ENCODE results near the gene SLC25A11.
"Not testable (repeated sequence)": the region's sequence is repeated elsewhere in the genome, so short reads cannot be mapped to it uniquely, and the experiment has no call there.

Gene SLC25A11

GRCh38 chr17:4945176-4945943 is 5.5 kb upstream of the SLC25A11 start:
- DNase-seq (ENCODE audit: low read depth), result no peak

DNA sequence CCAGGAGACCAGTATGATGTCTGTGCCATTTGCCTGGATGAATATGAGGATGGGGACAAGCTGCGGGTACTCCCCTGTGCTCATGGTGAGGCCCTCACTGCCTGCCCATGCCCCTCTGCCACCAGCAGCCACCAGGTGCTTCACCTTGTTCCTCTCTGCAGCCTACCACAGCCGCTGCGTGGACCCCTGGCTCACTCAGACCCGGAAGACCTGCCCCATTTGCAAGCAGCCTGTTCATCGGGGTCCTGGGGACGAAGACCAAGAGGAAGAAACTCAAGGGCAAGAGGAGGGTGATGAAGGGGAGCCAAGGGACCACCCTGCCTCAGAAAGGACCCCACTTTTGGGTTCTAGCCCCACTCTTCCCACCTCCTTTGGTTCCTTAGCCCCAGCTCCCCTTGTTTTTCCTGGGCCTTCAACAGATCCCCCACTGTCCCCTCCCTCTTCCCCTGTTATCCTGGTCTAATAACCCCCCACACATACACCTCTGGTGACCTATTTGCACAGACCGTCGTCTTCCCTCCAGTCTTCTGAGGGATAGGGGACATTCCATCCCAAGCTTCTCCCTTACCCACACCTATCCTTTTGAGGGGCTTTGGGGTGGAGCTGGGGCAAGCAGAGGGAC is 4.8 kb upstream of the SLC25A11 start:
- DNase-seq (ENCODE audit: low read depth), result no peak

DNA sequence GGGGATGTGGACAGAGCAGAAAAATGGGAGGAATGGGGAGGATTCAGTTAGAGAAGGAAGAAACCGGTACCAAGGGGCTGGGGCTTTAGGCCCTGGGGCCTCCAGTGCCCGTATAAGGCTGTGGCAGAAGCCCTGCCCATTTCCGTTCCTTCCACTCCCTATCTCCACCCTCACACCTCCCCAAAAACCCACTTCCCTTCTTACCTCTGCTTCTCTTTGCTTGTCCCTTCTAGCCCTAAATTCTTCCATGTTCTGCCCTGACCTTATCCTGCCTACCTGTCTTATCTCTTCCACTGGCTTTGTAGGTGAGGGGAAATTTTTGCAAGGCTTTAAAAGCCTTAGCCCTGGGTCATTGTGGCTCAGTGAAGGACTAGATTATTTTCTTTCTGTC is 4.3 kb upstream of the SLC25A11 start:
- no peak for DNase-seq (ENCODE audit: low read depth)

- no peak for DNase-seq (ENCODE audit: low read depth)
Measured at GRCh38 chr17:4942760-4943508, 3.1 kb upstream of the SLC25A11 start.

DNA sequence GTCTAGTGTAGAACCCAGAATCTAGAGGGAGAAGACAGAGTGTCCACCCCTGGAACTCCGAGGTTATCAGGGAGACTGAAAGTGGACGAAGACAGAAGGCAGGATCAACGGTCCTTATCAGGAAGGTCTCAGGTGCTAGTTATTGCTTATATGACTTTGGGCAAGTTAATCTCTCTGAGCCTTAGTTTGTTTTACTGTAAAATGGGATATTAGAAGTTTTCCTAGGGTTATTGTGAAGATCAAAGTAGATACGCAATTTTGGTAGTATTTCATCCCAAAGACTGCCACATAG is 1.4 kb upstream of the SLC25A11 start:
- DNase-seq (ENCODE audit: low read depth), result no peak

GRCh38 chr17:4940555-4941318 is 891 bp upstream of the SLC25A11 start:
- DNase-seq (ENCODE audit: low read depth), result no peak

DNA sequence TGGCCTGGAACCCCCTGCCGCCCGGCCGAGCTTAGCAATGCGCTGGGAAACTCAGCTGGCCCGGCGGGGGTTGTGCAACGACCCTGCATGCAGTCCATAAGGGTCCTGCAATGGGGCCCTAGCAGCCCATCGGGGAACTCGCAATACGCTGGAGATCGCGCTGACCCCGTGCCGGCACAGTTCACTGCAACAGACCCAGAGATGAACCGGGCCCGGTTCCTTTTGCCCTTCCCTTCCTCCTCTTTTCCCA is 375 bp downstream of the SLC25A11 start:
- DNase-seq (ENCODE audit: low read depth), result no peak

DNA sequence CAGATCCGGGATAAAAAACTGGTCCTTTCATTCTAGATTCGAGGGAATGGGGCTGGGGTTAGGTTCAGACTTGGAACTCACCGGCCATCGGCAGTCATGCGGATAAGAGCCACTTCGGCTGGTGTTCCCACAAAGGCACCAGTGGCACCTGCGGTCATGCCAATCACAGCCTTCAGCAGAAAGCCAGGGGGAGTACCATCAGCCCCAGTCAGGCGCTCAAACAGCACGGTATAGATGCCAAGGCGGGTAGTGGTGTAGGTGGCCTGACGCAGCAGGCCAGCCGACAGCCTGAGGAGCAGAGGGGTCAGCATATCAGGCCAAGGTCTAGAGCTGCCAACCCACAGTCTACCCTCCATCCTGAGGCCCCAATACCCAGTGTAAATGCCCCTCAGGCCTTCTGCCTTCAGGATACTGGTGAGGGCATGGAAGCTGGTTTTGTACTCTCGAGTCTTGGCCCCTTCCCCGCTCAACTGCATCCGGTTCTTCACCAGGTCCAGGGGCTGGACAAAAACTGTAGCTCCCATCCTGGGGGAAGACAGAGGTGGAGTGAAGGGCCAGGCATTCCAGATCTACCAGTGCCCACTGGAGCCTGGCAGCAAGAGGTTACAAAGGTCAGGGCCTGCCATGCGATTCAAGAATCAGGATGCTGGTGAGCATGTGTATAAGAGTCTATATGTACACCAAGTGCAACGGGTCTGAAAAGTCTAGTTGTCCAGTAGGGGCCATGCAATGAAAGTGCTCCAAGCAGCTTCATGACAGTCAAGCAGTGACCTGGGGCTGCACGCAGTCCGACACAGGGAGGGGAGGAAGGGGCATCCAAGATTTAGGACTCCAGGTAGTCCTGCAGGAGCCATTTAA is 929 bp downstream of the SLC25A11 start:
- no peak for DNase-seq (ENCODE audit: low read depth)

DNA sequence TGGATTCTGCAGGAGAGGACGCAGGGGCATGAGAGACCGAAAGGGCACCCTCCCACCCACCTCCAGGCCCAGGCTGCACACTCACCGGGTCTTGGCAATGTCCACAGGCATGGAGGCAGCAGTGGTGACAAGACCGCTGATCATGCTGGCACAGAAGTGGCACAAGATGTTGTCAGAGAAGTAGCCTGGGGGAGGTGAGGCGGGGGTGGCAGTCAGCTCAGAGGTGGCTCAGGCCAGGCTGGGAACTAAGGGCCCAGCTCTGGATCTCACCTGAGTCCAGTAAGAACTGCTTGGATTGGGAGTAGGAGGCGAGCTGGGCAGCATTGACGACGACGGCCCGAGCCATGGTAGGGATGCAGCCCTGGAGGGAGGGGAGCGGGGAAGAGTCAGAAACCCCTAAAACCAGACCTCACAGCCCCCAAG is 1.8 kb downstream of the SLC25A11 start:
- no peak for DNase-seq (ENCODE audit: low read depth)

DNA sequence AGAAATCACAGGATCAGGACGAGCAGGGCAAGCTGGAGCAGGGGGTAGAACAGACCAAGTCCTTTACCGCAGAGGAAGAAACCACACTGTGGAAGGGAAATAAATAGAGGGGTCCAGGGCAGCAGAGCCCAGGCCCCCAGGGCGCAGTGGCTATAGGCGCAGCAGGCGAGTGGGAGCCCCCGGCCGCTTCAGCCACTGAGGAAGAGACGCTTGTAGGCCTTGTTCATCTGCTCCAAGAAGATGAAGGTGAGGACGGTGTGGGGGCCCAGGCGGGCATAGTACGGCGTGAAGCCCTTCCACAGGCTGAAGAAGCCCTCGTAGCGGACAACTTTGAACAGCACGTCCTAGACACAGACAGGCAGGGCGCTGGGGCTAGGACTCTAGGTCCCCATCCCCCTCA is 2.3 kb downstream of the SLC25A11 start:
- DNase-seq (ENCODE audit: low read depth), result no peak

DNA sequence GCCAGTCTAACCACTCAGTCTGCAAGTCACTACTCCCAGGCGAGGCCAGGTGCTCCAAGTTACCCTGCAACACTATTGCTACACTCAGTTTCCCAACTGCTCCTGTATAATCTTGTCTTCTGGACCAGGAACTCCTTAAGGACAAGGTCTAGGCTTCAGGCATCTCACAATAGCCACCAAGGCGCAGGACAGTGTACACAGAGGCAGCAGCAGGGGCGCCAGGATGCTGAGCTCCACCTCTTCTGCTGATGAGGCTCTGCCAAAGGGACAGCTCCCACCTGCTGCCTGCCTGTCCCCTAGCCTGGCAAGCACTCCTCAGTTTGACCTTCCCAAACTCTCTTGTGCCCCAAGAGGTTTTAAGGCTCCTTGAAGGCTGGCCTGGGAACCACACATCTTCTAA is 3.4 kb downstream of the SLC25A11 start:
- no peak for DNase-seq (ENCODE audit: low read depth)

GRCh38 chr17:4935650-4936049 is 4.2 kb downstream of the SLC25A11 start:
- DNase-seq (ENCODE audit: low read depth), result no peak

DNA sequence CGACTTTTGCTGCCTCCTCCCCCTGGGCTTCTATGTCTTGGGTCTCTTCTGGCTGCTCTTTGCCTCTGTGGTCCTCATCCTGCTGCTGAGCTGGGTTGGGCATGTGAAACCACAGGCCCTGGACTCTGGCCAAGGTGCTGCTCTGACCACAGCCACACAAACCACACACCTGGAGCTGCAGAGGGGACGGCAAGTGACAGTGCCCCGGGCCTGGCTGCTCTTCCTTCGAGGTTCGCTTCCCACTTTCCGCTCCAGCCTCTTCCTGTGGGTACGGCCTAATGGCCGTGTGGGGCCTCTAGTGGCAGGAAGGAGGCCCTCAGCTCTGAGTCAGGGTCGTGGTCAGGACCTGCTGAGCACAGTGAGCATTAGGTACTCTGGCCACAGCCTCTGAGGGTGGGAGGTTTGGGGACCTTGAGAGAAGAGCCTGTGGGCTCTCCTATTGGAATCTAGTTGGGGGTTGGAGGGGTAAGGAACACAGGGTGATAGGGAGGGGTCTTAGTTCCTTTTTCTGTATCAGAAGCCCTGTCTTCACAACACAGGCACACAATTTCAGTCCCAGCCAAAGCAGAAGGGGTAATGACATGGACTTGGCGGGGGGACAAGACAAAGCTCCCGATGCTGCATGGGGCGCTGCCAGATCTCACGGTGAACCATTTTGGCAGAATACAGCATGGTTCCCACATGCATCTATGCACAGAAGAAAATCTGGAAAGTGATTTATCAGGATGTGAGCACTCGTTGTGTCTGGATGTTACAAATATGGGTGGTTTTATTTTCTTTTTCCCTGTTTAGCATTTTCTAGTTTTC is 5.5 kb downstream of the SLC25A11 start:
- no peak for DNase-seq (ENCODE audit: low read depth)

DNA sequence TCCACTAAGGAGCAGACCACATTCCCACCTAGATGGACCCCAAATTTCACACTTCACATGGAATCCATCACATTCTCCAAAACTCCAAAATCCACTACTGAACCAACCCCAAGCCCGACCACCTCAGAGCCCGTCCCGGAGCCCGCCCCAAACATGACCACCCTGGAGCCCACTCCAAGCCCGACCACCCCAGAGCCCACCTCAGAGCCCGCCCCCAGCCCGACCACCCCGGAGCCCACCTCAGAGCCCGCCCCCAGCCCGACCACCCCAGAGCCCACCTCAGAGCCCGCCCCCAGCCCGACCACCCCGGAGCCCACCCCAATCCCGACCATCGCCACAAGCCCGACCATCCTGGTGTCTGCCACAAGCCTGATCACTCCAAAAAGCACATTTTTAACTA is 6.2 kb downstream of the SLC25A11 start:
- DNase-seq (ENCODE audit: low read depth), result no peak

- DNase-seq (ENCODE audit: low read depth), result no peak
Measured at GRCh38 chr17:4932756-4933155, 7.1 kb downstream of the SLC25A11 start.

DNA sequence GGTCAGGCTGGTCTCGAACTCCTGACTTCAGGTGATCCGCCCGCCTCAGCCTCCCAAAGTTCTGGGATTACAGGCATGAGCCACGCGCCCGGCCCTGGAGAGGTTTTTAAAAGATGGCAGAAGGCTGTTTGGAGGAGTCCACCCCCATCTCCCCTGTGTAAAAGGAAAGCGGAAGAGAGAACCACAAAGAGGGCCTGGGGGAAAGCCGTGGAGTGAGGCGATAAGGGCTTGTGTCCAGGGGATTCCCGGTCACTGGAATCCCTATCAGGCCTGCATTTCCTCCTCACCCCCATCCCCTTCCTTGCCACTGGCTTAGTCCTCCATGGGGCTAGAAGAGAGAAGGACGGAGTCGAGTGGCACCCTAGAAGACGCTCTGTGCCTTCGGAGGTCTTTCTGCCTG is 7.9 kb downstream of the SLC25A11 start, which contains the start of gene GP1BA:
GP1BA (plus strand) TSS at position 315 of the 400 bp plus-strand sequence. CDS start 328 bp downstream, outside the sequence.
- peak; percentile 76 for DNase-seq (ENCODE audit: low read depth)

- no peak for DNase-seq (ENCODE audit: low read depth)
Measured at GRCh38 chr17:4928881-4929280, 11.0 kb downstream of the SLC25A11 start.

GRCh38 chr17:4926577-4927335 is 13.1 kb downstream of the SLC25A11 start:
- not testable (repeated sequence) for DNase-seq (ENCODE audit: low read depth)

DNA sequence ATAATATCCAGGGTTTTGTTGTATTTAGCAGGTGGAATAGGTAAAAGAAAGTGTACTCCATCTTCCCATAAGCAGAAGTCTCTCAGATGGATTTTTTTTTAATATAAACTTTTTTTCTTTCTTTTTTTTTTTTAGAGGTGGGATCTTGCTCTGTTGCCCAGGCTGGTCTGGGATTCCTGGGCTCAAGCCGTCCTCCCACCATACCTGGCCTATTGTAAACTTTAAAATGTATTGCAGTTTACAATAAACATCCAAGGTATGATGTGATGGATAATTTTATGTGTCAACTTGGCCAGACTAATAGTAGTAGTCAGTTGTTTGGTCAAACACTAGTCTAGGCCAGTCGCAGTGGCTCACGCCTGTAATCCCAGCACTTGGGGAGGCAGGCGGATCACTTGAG is 18.5 kb downstream of the SLC25A11 start:
- DNase-seq (ENCODE audit: low read depth), result no peak

GRCh38 chr17:4920351-4921048 is 19.3 kb downstream of the SLC25A11 start:
- no peak for DNase-seq (ENCODE audit: low read depth)
